Common myeloid progenitor, CD34-positive (primary cell): ENCODE data around the gene TLL2.

Experiments
- CTCF ChIA-PET: fragments of 350-600 bp; sonication (Branson Sonifier 250); formaldehyde crosslinking; loops from one replicate; lab custom pipeline; 2021; ENCODE audit warnings: antibody characterized with exemption; lab: Charles Lee
- POLR2A ChIA-PET: fragments of 350-600 bp; sonication (Branson Sonifier 250); formaldehyde crosslinking; loops from one replicate; lab custom pipeline; 2021; ENCODE audit warnings: antibody characterized with exemption; lab: Charles Lee
- DNase-seq, 3 donors: peaks; one replicate each; pipeline versions ENCODE4 v3.0.0 to v3.0.0-alpha.2; 2013
- H3K27ac ChIP-seq, 2 experiments: 1 replicate in 1 of 2; 2 replicates in 1 of 2; pipeline ENCODE4 v1.7.0; 2013; ENCODE audit warnings: inconsistent platforms in 2 of 2, low read length in 2 of 2, mild to moderate bottlenecking in 2 of 2, low read depth in 1 of 2, moderate library complexity in 1 of 2; ENCODE audit not compliant: severe bottlenecking in 2 of 2, insufficient read depth in 1 of 2, poor library complexity in 1 of 2
- H3K27me3 ChIP-seq, 5 experiments: replicated peaks in 2 of 5; 1 replicate in 3 of 5; 2 replicates in 2 of 5; pipeline versions ENCODE4 v1.6.1 to v1.7.0; 2013; ENCODE audit warnings: low read length in 4 of 5, mild to moderate bottlenecking in 2 of 5, moderate library complexity in 2 of 5, inconsistent platforms in 1 of 5; ENCODE audit not compliant: insufficient read depth in 5 of 5, control insufficient read depth in 4 of 5
- H3K36me3 ChIP-seq, 4 experiments: 1 replicate in 2 of 4; 2 replicates in 2 of 4; pipeline versions ENCODE4 v1.6.1 to v1.7.0; 2013; ENCODE audit warnings: low read length in 3 of 4, control low read depth in 1 of 4, mild to moderate bottlenecking in 1 of 4; ENCODE audit not compliant: control insufficient read depth in 4 of 4, insufficient read depth in 4 of 4
- H3K4me1 ChIP-seq, 4 experiments: 1 replicate in 3 of 4; 2 replicates in 1 of 4; pipeline versions ENCODE4 v1.6.1 to v1.7.1; 2013; ENCODE audit warnings: low read length in 3 of 4, mild to moderate bottlenecking in 3 of 4, control low read depth in 1 of 4, inconsistent platforms in 1 of 4, moderate library complexity in 1 of 4; ENCODE audit not compliant: control insufficient read depth in 4 of 4, insufficient read depth in 4 of 4; ENCODE audit errors: control extremely low read depth in 1 of 4
- H3K4me3 ChIP-seq, 7 experiments: 1 replicate in 4 of 7; 2 replicates in 3 of 7; pipeline versions ENCODE4 v1.5.1 to v1.7.0; 2013; ENCODE audit warnings: mild to moderate bottlenecking in 7 of 7, low read length in 6 of 7, moderate library complexity in 6 of 7, inconsistent platforms in 2 of 7, low read depth in 2 of 7, control low read depth in 1 of 7; ENCODE audit not compliant: insufficient read depth in 4 of 7, control insufficient read depth in 1 of 7; ENCODE audit errors: extremely low read depth in 1 of 7
- H3K9me3 ChIP-seq, 5 experiments: 1 replicate in 4 of 5; 2 replicates in 1 of 5; pipeline versions ENCODE4 v1.6.1 to v1.7.1; 2013; ENCODE audit warnings: low read length in 4 of 5, mild to moderate bottlenecking in 2 of 5, inconsistent platforms in 1 of 5, low read depth in 1 of 5, moderate library complexity in 1 of 5; ENCODE audit not compliant: control insufficient read depth in 4 of 5, insufficient read depth in 2 of 5; ENCODE audit errors: control extremely low read depth in 1 of 5
- WGBS: methylation state at CpG from one replicate; pipeline ENCODE4 v1.1.5; 2013; ENCODE audit not compliant: insufficient coverage; 5-methylcytosine and 5-hydroxymethylcytosine counted together

Gene TLL2

DNA sequence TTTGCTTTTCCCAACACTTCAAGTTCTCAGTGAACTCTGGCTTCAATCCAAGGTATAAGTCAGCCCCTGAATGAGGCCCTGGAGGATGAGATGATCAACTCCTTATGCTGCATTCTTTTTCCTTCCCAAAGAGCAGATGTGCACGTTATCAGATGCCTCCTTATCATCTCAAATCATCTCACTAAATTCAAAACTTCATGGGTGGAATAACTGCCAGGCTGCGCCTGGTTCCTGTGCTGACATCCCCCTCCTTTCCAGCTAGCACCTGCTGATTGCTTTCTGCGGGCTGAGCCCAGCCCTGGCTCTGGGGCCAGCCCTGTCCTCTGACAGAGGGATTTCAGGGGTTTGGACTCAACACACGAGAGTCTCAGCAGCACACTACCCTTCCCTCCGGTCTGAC is 44.9 kb downstream of the TLL2 start:
- no peaks in the 10 kb centered on the region for H3K4me1 ChIP-seq
- POLR2A ChIA-PET, result no interaction called here
- no peak overlapping the region for H3K4me3 ChIP-seq
- no peak overlapping the region for H3K27ac ChIP-seq
- 74% methylated on average over 5 of the region's 5 CpGs for WGBS
- H3K27me3 ChIP-seq, result peaks cover 0 to 4% (median 0%) of the 10 kb centered on the region in 5 experiments
- no peaks in the 10 kb centered on the region for H3K9me3 ChIP-seq
- CTCF ChIA-PET, result interaction anchor here (0.6 to 2.6 kb wide), 8 partner anchors 11 to 128 kb away, joined by 3 to 8 read pairs (median 3); partner anchors contain the start of gene TLL2
- H3K36me3 ChIP-seq, result no peaks in the 10 kb centered on the region
- DNase-seq, result no peak

DNA sequence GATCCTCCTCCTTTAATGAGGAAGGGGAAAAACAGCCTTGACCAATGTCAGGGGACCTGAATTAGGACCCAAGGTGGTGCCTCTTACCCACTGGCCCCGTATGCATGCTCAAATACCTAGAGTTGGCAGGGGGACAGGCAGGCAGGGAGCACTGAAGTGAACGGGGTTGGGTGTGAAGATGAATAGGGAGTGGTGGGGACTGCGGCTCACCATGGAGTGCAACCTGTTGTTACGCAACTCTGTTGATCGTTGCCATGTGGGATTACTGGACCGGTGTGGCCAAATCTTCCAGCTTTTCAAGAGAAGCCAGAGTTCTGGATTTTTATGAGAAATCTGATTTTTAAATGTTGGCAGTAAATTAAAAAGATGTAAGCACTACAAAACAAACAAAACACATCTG is 48.1 kb downstream of the TLL2 start:
- Histone ChIP-seq H3K27me3 (peaks cover 0 to 7% (median 0%) of the 10 kb centered on the region in 5 experiments), H3K4me1 (no peaks in the 10 kb centered on the region), H3K27ac (no peak overlapping the region), H3K4me3 (no peak overlapping the region), H3K36me3 (no peaks in the 10 kb centered on the region), H3K9me3 (peaks cover 2 to 5% (median 2%) of the 10 kb centered on the region in 5 experiments)
- DNase-seq, result no peak
- POLR2A ChIA-PET, result no interaction called here
- CTCF ChIA-PET, result no interaction called here
- WGBS, result 96% methylated on average over 4 of the region's 6 CpGs

DNA sequence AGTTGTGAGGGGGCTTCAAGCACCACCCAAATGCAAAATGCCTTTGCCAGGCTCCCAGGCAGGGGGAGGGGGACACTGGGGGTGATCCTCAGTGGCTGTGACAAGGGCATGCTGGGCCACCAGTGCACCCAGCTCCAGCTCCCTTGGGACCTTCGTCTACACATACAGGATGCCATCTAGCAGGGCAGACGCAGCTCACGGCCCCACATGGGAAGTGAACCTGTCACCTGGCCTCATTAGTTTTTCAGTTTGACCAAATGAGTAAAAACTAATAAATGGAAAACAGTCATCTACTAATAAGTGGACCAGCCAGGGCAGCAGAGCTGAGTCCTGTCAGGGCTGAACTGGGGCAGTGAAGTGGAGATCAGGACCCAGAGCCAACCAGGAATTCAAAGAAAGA is 50.2 kb downstream of the TLL2 start:
- ChIA-PET CTCF (no interaction called here), POLR2A (no interaction called here)
- no peak overlapping the region for H3K27ac ChIP-seq
- H3K4me1 ChIP-seq, result no peaks in the 10 kb centered on the region
- H3K4me3 ChIP-seq, result no peak overlapping the region
- no peak for DNase-seq
- peaks cover 2 to 10% (median 3%) of the 10 kb centered on the region in 5 experiments for H3K9me3 ChIP-seq
- WGBS, result 80% methylated on average over 1 of the region's 3 CpGs
- no peaks in the 10 kb centered on the region for H3K36me3 ChIP-seq
- H3K27me3 ChIP-seq, result peaks cover 0 to 7% (median 0%) of the 10 kb centered on the region in 5 experiments

DNA sequence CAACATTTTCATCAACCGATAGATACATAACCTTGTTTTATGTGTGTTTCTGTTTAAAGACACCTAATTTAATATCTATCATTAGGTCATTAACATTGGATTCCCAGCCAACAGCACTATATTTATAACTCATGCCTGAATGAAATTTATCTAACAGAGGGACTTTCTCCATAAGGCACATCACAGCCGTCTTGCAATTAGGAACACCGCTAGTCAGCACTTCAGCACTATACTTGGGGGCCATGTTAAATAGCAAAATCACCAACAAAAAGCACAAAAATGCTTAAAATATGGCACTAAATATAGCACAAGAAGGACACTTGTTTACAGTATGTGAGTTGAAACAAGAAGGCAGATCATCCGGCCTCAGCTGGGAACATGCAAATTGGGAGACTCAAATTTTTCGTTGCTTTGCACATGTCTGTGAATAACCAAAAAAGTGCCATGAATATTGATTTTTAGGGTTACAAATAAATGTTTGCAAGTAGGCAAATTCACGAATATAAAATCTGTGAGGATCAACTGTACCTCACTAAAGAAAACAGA is 51.0 kb downstream of the TLL2 start:
- H3K9me3 ChIP-seq, result peaks cover 2 to 10% (median 3%) of the 10 kb centered on the region in 5 experiments
- ChIA-PET POLR2A (no interaction called here), CTCF (no interaction called here)
- no peak overlapping the region for H3K27ac ChIP-seq
- peaks cover 0 to 7% (median 0%) of the 10 kb centered on the region in 5 experiments for H3K27me3 ChIP-seq
- H3K4me1 ChIP-seq, result no peaks in the 10 kb centered on the region
- no peak for DNase-seq
- no peak overlapping the region for H3K4me3 ChIP-seq
- whole genome bisulfite sequencing, result 93% methylated on average over 5 of the region's 6 CpGs
- no peaks in the 10 kb centered on the region for H3K36me3 ChIP-seq

DNA sequence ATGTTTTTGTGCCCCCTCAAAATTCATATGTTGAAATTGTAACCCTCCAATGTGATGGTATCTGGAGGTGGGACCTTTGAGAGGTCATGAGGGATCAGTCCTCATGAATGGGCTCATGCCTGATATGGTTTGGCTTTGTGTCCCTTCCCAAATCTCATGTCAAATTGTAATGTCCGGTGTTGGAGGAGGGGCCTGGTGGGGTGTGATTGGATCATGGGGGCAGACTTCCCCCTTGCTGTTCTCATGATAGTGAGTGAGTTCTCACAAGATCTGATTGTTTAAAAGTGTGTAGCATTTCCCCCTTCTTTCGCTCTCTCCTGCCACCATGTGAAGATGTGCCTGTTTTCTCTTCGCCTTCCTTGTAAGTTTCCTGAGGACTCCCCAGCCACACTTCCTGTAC is 53.4 kb downstream of the TLL2 start:
- WGBS, result 93% methylated on average over 2 of the region's 3 CpGs
- no peak overlapping the region for H3K27ac ChIP-seq
- no peak for DNase-seq
- H3K36me3 ChIP-seq, result no peaks in the 10 kb centered on the region
- H3K4me1 ChIP-seq, result no peaks in the 10 kb centered on the region
- CTCF ChIA-PET, result no interaction called here
- H3K27me3 ChIP-seq, result peaks cover 0 to 7% (median 0%) of the 10 kb centered on the region in 5 experiments
- peaks cover 2 to 10% (median 3%) of the 10 kb centered on the region in 5 experiments for H3K9me3 ChIP-seq
- POLR2A ChIA-PET, result no interaction called here
- no peak overlapping the region for H3K4me3 ChIP-seq

DNA sequence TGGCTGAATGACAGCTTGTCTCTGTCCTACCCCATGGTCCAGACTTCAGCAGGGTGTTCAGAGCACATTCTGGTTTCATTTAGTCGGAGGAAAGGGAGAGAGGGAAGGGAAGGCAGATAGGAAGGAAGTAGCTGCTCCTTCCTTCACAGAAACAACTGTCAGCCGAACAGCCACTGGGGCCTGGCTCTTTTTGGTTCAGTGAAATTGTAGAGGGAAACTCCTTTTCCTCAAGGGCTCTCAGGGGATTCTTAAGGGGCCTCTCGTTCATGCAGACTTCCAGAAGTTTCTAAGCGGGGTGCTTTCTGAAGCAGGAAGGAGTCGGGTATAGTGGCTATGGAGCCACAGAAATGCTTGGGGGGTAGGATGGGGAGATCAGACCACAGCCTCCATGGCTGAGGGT is 56.4 kb downstream of the TLL2 start:
- DNase-seq, result no peak
- Histone ChIP-seq H3K27me3 (no peaks in the 10 kb centered on the region), H3K9me3 (peaks cover 2 to 10% (median 3%) of the 10 kb centered on the region in 5 experiments), H3K27ac (no peak overlapping the region), H3K4me1 (no peaks in the 10 kb centered on the region), H3K36me3 (no peaks in the 10 kb centered on the region), H3K4me3 (no peak overlapping the region)
- CTCF ChIA-PET, result interaction anchor here (1.5 kb wide), 1 partner anchor 12 kb away, joined by 3 read pairs; no protein-coding TSS in a partner anchor
- 93% methylated on average over 3 of the region's 5 CpGs for WGBS
- POLR2A ChIA-PET, result no interaction called here

DNA sequence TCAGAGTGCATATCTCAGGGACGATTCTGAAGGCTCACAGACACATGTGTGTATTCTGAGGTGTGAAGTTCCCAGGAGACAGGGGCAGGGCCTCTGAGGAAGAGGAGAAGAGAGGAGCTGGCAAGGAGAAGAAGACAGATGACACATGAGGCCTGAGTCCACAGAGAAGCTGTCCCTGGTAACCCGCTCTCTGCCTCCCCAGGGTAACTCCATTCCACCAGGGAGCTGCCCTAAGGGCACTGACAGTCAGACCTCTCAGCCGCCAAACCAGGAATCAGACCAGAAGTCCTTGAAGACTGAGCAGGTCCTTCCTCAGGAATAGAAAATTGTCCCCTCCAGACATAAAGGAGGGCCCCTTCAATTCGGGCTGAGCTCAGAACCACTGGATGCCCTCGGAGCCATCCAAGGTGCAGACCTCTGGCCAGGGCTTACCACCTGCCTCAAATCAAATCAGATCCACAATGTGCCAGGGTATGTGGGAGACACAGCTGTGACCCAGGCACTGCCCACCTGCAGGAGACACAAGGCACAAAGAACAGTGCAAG is 57.4 kb downstream of the TLL2 start:
- Histone ChIP-seq H3K4me3 (no peak overlapping the region), H3K27me3 (no peaks in the 10 kb centered on the region), H3K27ac (no peak overlapping the region), H3K36me3 (no peaks in the 10 kb centered on the region), H3K4me1 (no peaks in the 10 kb centered on the region), H3K9me3 (peaks cover under 1 to 10% (median 3%) of the 10 kb centered on the region in 5 experiments)
- DNase-seq, result no peak
- CTCF ChIA-PET, result interaction anchor here (1.3 to 1.5 kb wide), 2 partner anchors 13 to 82 kb away, joined by 3 read pairs; no protein-coding TSS in a partner anchor
- WGBS, result 94% methylated on average over 5 of the region's 5 CpGs
- POLR2A ChIA-PET, result no interaction called here
